ENCODE measurements around the gene MARVELD1.
A peak's percentile ranks its signal among the peaks of the same experiment; 100 is the strongest.
"Not testable (repeated sequence)": the region's sequence is repeated elsewhere in the genome, so short reads cannot be mapped to it uniquely, and the experiment has no call there.

Gene MARVELD1

GRCh38 chr10:97690133-97690532, 23.4 kb upstream of the MARVELD1 start:
- DNase-seq (ENCODE audit: low read depth): no peak

GRCh38 chr10:97698072-97698655, 15.4 kb upstream of the MARVELD1 start:
- not testable (repeated sequence) for DNase-seq (ENCODE audit: low read depth)

GRCh38 chr10:97701438-97702069, 12.0 kb upstream of the MARVELD1 start:
- DNase-seq (ENCODE audit: low read depth): peak; percentile 80

DNA sequence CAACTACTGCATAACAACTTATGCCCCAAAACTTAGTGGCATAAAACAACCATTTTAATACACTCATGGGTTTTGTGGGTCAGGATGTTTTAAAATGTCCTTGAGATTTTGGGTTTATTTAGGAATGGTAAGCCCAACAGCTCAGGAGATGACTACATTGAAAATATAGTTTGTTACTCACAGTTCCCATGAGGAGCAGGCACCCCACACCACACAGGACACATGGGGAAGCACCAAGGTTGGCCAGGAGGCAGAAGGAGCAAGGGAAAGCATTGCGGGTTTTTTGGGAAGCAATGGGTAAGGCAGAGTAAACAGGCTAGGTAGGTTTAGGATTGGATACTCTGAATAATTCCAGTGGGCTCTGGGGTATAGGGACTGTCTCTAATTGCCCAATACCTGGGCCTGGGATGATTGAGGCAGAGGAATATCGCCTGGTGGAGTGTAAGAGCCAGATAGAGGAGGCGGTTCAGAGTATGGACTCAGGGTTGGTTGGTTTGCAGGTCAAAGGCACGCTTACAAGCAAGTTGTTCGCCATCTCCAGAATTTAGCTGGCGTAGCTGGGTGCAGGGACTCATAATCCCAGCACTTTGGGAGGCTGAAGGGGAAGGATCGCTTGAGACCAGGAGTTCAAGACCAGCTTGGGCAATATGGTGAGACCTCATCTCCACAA, 10.0 kb upstream of the MARVELD1 start:
- DNase-seq (ENCODE audit: low read depth): no peak

DNA sequence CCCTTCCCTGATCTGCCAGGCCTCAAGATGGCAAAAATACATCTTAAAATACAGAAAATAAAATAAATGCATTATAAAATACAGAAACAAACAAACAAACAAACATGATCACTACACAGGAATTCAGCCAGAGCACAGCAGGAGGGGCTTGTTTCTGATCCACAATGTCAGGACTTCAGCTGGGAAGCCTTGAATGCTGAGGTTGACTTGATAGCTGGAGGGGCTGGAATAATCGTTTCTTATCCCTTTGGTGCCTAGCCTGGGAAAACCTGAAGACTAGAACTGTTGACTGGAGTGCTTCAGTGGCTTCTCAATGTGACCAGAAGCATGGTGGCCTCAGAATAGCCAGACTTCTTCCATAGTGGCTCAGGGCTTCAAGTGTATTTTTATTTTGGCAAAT, 9.2 kb upstream of the MARVELD1 start:
- no peak for DNase-seq (ENCODE audit: low read depth)

GRCh38 chr10:97705006-97705670, 8.4 kb upstream of the MARVELD1 start:
- no peak for DNase-seq (ENCODE audit: low read depth)

- DNase-seq (ENCODE audit: low read depth): no peak
Observed at GRCh38 chr10:97707134-97707861, 6.2 kb upstream of the MARVELD1 start.

DNA sequence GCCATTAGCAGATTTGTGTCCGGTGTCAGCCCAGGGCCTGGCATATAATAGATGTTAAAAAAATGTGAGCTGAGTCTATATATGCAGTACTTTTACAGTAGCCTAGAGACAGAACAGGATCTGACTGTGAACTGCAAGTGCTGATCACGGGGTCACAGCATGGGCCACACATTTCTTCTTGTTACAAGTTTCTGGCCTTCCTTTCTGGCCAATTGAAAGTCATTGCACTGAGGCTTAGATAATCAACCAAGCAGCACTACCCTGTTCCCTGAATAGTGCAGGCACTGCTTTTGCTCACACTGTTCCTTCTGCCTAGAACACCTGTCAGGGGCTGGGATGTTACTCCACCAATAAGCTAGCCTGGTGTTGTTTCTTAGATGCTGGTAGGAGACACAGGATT, 5.4 kb upstream of the MARVELD1 start:
- no peak for DNase-seq (ENCODE audit: low read depth)

GRCh38 chr10:97708976-97709946, 4.3 kb upstream of the MARVELD1 start:
- DNase-seq (ENCODE audit: low read depth): peak; percentile 74

DNA sequence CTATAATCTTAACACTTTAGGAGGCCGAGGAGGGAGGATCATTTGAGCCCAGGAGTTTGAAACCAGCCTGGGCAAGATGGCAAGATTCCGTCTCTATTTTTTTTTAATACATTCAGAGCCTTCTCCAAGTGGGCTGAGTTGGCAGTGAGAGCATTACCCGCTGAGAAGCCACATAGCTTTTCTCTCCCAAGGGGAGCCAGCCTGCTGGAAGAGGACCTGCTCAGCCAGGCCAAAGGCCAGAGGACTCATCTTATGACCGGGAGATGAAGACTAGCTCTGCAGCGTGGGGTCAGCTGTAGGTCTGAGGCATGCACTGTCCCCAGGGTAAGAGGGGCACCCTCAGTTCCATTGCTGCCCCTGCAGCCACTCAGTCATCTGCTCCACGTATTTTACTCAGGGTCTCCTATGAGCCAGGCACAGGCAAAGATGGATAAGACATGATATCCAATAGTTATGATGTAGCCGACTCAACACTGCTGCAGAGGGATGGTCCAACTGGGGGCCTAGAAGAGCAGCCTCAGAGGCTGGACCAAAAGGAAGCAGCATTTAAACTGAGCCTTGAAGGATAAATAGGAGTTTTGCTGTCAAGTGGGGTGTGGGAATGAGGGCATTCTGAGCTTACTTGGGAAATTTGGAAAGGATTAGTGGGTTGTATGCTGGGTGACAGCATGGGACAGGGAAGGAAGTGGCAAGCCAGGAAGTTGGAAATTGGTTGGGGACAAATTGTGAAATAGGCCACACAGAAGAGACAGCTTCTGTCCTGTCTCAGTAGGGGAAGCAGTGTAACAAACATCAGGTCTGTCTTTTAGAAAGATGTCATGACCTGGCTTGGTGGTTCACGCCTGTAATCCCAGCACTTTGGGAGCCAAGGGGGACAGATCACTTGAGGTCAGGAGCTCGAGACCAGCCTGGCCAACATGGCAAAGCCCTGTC, 1.6 kb upstream of the MARVELD1 start:
- no peak for DNase-seq (ENCODE audit: low read depth)

GRCh38 chr10:97713826-97714400, 383 bp downstream of the MARVELD1 start:
- peak; percentile 81 for DNase-seq (ENCODE audit: low read depth)

DNA sequence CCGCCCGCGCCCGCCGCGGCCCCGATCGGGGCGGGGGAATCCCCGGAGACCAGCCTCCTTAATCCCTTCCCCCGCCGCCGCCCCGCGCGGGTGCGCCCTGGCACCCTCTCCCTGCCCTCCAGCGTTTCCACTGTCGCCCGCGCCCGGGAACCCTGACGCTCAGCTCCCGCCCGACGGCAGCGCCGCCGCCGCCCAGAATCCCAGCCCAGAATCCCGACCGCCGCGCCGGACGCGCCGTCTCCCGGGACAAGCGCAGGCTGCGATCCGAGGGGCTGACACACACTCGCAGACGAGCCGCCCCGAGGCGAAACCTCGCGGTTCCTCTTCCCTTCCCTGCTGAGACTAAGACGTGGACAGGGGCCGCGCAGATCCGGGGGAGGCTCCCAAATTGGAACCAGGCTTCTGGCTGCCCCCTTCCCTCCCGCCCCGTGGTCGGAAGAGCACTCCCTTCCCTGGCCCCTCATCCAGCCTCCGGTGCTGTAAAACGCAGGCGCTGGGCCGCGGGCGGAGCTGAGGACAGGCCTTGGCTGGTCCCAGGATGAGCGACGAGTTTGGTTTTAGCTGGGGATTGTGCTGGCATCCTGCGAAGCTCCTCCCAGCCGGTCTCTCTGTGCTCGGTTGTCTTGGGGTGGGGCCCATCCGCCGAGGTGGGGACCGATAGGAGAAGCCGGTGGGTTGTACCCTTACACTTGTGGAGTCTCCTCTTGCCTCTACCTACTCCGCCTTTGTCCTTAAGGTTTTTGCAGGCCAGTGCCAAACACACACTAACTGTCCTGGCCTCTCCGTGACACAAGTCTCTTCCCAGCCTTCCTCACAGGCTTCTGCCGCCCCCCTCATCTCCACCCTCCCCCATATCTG, 1.1 kb downstream of the MARVELD1 start:
- DNase-seq (ENCODE audit: low read depth): peak; percentile 84

DNA sequence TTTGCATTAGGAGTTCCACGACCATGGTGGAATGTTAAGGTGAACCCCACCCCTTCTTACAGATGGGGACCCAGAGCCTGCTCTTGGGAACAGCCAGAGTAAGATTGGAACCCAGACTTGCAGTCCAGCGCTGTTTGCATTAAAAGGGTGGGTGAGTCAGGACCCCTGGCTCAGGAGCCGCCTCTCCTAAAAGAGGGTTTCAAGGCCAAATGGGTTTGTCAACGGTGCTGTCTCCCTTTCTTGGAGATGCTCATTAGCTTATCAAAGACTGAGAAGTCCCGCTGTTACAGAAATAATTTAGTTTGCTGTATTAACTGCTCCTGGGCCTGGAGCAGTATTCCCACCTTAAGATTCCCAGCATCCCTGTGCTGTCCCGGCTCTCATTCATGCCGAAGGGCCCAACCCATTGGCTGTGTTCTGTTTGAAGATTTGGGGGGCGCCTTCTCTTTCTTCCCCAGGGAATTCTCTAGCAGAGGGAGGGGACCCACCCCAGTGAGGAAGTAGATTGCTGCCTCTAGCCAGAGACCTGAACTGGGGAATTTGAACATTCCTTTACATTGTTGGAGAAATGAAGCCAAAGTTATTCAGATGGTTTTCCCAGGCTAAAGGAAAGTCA, 1.8 kb downstream of the MARVELD1 start:
- peak; percentile 37 for DNase-seq (ENCODE audit: low read depth)

DNA sequence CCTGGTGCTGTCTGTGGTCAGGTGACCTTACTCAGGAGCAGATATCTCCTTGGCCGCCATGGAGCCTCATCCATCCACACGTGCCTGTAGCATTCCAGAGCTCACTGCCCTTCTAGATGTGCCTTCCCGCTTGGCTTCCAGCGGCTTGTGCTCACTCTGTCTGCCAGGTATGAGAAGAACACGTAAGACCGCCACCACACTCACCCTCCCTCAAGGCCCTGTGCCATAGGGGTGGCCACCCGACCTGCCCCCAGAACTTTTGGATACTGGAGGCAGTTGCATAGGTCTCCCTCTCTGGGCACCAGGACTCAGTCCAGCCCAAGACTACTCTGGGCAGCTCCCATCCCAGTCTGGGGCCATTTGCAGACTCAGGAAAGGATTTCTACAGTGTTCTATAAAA, 4.1 kb downstream of the MARVELD1 start:
- no peak for DNase-seq (ENCODE audit: low read depth)

- DNase-seq (ENCODE audit: low read depth): no peak
Observed at GRCh38 chr10:97718178-97718577, 4.6 kb downstream of the MARVELD1 start.

GRCh38 chr10:97718659-97719142, 5.2 kb downstream of the MARVELD1 start:
- DNase-seq (ENCODE audit: low read depth): no peak

DNA sequence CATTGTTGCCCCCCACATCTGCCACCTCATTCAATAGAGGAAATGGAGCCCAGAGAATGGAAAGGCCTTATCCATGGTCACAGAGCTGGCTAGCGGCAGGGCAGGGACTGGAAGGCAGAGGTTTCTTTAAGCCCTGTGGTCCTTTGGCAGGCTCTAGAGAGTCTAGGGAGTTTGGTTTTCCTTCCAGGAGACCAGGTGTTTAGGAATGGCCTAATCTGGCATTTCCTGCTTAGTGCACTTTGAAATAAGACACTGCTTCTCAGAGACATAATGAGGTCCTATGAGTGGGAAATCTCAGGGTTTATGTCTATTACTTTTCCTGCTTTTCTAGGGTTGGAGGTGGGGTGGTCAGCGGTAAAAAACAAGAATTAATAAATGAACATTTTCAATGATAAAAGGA, 6.1 kb downstream of the MARVELD1 start:
- no peak for DNase-seq (ENCODE audit: low read depth)

Measured in ELR (cell line).